Measurements from ENCODE around the gene FAM89B. TPM values are rescaled to one million over a fixed set of nuclear protein-coding genes. Genes with fewer than 3 reads are reported as not detected.

FAM89B gene
- total RNA-seq, 1 donor from 2014 or later, result 47.5 TPM

DNA sequence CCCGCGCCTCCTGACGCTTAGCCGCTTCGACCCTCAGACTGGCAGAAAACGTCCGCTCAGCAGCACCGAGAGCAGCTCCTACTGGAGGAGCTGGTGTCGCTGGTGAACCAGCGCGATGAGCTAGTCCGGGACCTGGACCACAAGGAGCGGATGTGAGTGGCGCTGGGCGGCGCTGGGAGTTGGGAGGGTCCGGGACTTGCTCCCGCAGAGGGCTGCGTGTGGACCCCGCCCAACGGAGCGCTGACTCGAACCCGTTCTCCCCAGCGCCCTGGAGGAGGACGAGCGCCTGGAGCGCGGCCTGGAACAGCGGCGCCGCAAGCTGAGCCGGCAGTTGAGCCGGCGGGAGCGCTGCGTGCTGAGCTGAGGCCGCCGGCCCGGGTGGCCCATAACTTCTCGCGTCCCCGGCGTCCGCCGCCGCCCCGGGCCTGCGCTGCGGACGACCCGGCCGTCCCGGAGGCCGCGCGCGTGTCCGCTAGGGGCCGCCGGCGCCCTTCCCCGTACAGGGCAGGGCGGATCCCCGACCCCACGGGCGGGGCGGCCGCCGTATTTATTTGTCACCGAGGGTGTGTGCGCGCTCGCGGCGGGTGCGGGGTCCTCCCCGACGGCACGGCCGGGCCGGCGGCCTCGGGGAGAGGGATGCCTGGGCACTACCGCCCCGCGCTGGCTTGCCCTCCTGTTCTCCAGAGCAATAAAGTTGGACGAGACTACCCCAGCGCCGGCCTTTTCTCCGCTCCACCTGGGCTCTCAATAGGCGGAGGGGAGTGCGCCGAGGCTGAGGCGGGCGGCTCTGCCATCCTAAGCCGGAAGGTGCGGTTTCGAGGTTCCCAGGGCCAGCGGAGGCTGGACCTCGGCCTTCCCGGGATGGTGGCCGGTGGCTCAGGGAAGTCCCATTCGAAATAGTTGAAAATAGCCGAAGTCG is 19.9 kb downstream of the FAM89B start:
- H3K36me3 Mint-ChIP-seq (ENCODE audit: low read depth, unreplicated experiment), result no peaks in the 10 kb centered on the region
- Histone ChIP-seq H4K20me1 (ENCODE audit: insufficient read depth, low read length) (peaks cover 6% of the 10 kb centered on the region), H3K4me2 (ENCODE audit: low read length) (peak overlapping the region; percentile 84), H3K9me3 (ENCODE audit: insufficient read depth, low read depth, low read length) (no peaks in the 10 kb centered on the region), H3K4me3 (ENCODE audit: insufficient read depth, low read depth, low read length) (peak overlapping the region; percentile 37), H3K79me2 (ENCODE audit: insufficient read depth, low read length) (no peaks in the 10 kb centered on the region), H2AFZ (ENCODE audit: low read depth, low read length) (peak overlapping the region; percentile 86), H3K4me1 (ENCODE audit: insufficient read depth, low read length) (peaks cover 11% of the 10 kb centered on the region), H3K27me3 (ENCODE audit: insufficient read depth, low read length) (no peaks in the 10 kb centered on the region), H3K9ac (ENCODE audit: low read length) (peak overlapping the region; percentile 58), H3K36me3 (ENCODE audit: insufficient read depth, low read length) (no peaks in the 10 kb centered on the region), H3K27ac (ENCODE audit: low read depth, low read length) (peak overlapping the region; percentile 58)
- no peak overlapping the region for H3K27ac Mint-ChIP-seq (ENCODE audit: unreplicated experiment)
- H3K27me3 Mint-ChIP-seq (ENCODE audit: low read depth, unreplicated experiment), result peaks cover 10% of the 10 kb centered on the region
- TF ChIP-seq, protein P1, sequence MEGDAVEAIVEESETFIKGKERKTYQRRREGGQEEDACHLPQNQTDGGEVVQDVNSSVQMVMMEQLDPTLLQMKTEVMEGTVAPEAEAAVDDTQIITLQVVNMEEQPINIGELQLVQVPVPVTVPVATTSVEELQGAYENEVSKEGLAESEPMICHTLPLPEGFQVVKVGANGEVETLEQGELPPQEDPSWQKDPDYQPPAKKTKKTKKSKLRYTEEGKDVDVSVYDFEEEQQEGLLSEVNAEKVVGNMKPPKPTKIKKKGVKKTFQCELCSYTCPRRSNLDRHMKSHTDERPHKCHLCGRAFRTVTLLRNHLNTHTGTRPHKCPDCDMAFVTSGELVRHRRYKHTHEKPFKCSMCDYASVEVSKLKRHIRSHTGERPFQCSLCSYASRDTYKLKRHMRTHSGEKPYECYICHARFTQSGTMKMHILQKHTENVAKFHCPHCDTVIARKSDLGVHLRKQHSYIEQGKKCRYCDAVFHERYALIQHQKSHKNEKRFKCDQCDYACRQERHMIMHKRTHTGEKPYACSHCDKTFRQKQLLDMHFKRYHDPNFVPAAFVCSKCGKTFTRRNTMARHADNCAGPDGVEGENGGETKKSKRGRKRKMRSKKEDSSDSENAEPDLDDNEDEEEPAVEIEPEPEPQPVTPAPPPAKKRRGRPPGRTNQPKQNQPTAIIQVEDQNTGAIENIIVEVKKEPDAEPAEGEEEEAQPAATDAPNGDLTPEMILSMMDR (IDR thresholded peaks at IDR 0.05; ENCODE audit: insufficient read depth, low read depth, low read length), result no peak
- TF ChIP-seq EZH2 (IDR thresholded peaks at IDR 0.05; ENCODE audit: insufficient read depth, low read length), result no peak
- H3K9me3 Mint-ChIP-seq (ENCODE audit: unreplicated experiment), result no peaks in the 10 kb centered on the region
- DNase-seq (ENCODE audit: low read depth), result peak; percentile 69
- no peak for FAIRE-seq
- H3K4me3 Mint-ChIP-seq (ENCODE audit: unreplicated experiment), result no peak overlapping the region
- H3K4me1 Mint-ChIP-seq (ENCODE audit: low read depth, unreplicated experiment), result peaks cover 6% of the 10 kb centered on the region

DNA sequence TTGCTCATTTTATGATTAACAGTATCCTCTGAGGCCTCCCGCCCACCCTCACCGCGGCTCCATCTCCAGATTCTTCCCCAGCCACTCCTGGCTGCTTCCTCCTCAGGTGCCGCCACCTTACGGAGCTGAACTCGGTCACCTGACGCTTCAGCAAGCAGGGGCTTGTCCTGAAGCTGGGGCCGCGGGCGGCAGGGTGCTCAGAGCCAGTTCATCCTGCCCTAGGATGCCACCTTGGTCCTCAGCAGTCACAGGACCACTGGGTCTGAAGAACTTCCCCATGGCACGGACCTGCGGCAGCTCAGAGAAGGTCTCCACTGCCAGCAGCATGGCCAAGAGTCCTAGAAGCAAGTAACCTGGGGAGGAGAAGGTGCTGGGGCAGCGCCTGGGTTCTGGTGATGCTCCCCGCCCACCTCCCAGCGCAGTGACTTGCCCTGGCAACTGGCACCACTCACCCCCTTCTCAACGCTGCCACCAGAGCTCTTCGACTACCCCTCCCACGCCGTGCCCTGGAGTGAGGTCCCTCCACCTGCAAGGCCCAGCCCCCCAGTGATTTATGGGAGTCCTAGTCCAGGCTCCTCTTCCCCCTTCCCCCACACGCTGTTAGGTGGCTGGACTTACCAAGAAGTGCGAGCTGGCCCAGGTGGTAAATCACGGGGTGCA is 20.6 kb downstream of the FAM89B start:
- no peak overlapping the region for H3K27ac Mint-ChIP-seq (ENCODE audit: unreplicated experiment)
- H3K4me1 Mint-ChIP-seq (ENCODE audit: low read depth, unreplicated experiment), result peaks cover 4% of the 10 kb centered on the region
- H3K27me3 Mint-ChIP-seq (ENCODE audit: low read depth, unreplicated experiment), result peaks cover 10% of the 10 kb centered on the region
- no peak overlapping the region for H3K4me3 Mint-ChIP-seq (ENCODE audit: unreplicated experiment)
- FAIRE-seq (no peak), DNase-seq (ENCODE audit: low read depth) (no peak)
- no peak overlapping the region for H3K27ac ChIP-seq (ENCODE audit: low read depth, low read length)
- H3K4me1 ChIP-seq (ENCODE audit: insufficient read depth, low read length), result peaks cover 10% of the 10 kb centered on the region
- H3K9me3 Mint-ChIP-seq (ENCODE audit: unreplicated experiment), result no peaks in the 10 kb centered on the region
- no peak overlapping the region for H2AFZ ChIP-seq (ENCODE audit: low read depth, low read length)
- no peaks in the 10 kb centered on the region for H3K9me3 ChIP-seq (ENCODE audit: insufficient read depth, low read depth, low read length)
- H3K4me3 ChIP-seq (ENCODE audit: insufficient read depth, low read depth, low read length), result no peak overlapping the region
- H3K27me3 ChIP-seq (ENCODE audit: insufficient read depth, low read length), result no peaks in the 10 kb centered on the region
- H4K20me1 ChIP-seq (ENCODE audit: insufficient read depth, low read length), result peaks cover 6% of the 10 kb centered on the region
- H3K4me2 ChIP-seq (ENCODE audit: low read length), result peak overlapping the region; percentile 84
- no peak overlapping the region for H3K9ac ChIP-seq (ENCODE audit: low read length)
- H3K36me3 Mint-ChIP-seq (ENCODE audit: low read depth, unreplicated experiment), result no peaks in the 10 kb centered on the region
- peaks cover 2% of the 10 kb centered on the region for H3K36me3 ChIP-seq (ENCODE audit: insufficient read depth, low read length)
- TF ChIP-seq EZH2 (IDR thresholded peaks at IDR 0.05; ENCODE audit: insufficient read depth, low read length), result no peak
- TF ChIP-seq, protein P1 (IDR thresholded peaks at IDR 0.05; ENCODE audit: insufficient read depth, low read depth, low read length), result no peak
- H3K79me2 ChIP-seq (ENCODE audit: insufficient read depth, low read length), result no peaks in the 10 kb centered on the region

All from astrocyte (in vitro differentiated cells and primary cell).